Activated CD8-positive, alpha-beta memory T cell treated with anti-CD3 and anti-CD28 coated beads, Interleukin-2, amount 50 U/mL, for 24 hours (primary cell): Measurements from ENCODE around the gene POP7.

ENCODE experiments used
- DNase-seq: peaks from one replicate; pipeline ENCODE4 v3.0.0-alpha.2; 2020; ENCODE audit errors: extremely low read depth

The POP7 gene

DNA sequence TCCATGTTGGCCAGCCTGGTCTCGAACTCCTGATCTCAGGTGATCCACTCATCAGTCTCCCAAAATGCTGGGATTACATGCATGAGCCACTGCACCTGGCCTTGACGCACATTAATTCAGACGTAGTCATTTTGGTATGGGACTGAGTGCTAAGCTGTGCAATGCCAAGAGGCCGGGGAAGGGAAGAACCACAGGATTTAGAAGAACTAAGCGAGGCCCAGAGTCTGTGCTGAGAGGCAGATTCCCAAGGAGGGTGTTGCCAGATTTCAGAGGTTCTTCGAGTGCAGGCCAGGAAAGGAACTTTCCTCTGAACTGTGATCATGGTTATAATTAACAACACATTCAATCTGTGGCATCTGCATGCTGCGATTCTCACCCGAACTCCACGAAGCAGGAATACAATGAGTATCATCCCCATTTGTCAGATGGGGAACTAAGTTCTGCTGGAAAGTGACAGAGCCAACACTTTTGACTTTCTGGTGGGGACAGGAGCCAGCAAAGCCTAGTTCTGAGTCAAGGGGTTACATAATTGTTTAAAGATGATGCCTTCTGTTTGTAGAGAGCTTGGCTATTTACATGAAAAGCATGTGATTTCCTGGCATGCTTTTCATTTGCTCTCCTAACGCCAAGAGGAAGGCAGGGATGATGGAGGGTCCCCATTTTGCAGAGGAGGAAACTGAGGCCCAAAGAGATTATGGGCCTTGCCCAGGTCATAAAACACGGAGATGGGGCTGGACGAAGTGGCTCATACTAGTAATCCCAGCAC, 21.3 kb downstream of the POP7 start:
- no peak for DNase-seq

DNA sequence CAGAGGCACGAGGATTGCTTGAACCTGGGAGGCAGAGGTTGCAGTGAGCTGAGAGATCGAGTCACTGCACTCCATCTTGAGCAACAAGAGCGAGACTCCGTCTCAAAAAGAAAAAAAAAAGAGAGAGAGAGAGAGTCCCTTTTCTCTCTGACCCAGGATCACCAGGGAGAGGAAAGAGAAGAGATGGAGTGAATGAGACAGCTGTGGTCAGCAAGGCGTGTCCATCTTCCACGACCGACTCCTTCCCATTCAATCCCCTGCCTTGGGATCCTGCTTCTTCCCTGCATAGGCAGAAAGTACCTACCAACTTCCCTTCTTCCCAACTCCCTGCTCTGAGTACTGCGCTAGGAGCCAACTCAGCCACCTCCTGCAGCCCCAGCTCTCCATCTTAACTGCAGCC, 22.3 kb downstream of the POP7 start:
- no peak for DNase-seq

DNA sequence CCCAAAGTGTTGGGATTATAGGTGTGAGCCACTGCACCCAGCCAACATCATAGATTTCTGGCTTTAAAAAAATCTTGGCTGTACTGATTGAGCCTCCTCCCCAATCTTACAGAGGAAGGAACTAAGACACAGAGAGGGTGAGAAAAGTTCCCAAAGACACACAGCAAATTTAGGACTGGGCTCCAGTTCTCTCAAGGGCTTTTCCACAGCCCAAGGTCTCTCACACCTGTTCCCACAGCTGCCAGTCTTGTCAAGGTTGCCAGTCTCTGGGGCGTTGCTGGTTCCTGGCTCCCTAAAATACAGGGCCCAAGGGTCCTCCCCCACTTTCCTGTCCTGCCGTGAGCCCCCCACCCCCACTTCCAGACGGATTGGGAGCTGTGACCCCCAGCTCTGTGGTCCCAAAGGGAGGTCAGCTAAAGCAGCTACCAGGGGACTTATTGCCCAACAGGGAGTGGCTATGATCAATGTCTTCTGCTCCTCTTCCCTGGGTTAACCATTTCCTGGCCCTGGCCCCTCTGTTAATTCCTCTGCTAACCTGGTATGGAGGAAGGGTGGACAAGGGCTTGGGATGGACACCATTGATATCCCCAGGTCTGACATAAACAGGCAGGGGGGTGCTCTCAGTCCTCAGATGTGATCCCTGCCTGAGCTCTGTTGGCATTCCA, 24.3 kb downstream of the POP7 start:
- DNase-seq = no peak

DNA sequence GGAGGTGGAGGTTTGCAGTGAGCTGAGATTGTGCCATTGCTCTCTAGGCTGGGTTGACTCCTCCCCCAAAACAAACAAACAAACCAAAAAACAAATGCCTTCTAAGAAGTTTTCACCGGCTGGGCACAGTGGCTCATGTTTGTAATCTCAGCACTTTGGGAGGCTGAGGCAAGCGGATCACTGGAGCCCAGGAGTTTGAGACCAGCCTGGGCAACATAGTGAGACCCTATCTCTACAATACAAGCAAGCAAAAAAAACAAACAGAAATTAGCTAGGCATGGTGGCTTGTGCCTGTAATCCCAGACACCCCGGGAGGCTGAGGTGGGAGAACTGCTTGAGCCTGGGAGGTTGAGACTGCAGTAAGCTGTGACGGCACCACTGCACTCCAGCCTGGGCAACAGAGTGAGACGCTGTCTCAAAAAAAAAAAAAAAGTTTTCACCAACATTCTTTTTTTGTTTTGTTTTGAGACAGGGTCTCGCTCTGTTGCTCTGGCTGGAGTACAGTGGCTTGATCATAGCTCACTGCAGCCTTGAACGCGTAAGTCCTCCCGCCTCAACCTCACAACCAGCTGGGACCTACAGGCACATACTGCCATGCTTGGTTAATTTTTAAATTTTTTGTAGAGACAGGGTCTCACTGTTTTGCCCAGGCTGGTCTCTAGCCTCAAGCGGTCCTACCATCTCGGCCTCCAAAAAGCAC, 26.2 kb downstream of the POP7 start:
- DNase-seq = no peak

DNA sequence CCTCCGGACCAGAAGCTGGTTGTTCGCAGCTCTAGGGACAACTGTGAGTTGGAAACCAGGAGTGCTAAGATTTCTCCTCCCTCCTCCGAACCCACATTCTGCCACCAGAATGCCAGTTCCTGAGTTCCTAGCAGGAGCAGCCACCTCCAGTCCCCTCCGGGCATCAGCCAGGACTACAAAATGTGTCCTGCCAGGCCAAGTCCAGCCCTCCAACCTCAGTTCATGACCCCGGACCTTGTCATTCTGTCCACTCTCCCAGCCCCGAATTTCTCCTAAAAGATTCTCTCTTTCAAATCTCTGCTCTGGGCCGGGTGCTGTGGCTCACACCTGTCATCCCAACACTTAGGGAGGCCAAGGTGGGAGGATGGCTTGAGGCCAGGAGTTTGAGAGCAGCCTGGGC, 29.8 kb downstream of the POP7 start:
- DNase-seq = no peak

DNA sequence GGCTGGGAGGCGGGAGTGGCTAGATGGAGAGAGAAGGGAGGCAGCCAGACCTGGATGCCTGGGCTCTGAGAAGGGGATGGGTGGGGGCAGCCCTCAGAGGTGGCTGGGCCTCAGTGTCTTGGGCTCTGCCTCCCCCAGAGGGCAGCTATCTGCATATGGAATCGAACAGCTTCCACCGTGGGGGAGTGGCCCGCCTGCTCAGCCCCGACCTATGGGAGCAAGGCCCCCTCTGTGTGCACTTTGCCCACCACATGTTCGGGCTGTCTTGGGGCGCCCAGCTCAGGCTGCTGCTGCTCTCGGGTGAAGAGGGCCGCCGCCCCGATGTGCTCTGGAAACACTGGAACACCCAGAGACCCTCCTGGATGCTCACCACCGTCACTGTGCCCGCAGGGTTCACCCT, 30.8 kb downstream of the POP7 start:
- DNase-seq = no peak

DNA sequence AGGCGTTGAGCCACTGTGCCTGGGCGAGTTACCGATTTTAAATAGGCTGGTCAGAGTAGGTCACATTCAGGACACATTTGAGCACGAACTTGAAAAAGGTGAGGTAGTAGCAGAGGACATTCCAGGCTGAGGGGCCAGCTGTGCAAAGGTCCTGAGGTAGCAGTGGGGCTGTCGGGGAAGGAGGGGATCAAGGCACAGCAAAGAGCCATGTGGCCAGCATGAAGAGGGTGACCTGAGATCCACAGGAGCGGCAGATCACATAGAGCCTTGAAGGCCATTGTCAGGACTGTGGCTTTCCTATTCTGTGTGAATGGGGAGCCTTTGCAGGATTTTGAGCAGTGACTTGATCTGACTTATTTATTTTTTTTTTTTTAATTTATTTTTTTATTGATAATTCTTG, 34.0 kb downstream of the POP7 start:
- no peak for DNase-seq

DNA sequence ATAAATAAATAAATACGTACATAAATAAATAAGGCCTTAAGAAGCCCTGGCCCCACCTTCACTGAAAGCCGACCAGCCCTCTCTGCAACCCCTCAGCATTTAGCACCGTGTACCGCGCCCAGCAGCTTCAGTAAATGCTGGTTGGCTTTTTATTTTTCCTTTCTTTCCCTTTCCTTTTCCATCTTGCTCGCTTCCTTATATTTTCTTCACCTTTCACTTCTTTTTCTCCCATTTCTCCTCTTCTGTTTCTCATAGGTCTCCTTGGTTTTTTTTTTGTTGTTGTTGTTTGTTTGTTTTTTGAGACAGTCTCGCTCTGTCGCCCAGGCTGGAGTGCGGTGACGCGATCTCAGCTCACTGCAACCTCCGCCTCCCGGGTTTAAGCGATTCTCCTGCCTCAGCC, 38.7 kb downstream of the POP7 start:
- no peak for DNase-seq

DNA sequence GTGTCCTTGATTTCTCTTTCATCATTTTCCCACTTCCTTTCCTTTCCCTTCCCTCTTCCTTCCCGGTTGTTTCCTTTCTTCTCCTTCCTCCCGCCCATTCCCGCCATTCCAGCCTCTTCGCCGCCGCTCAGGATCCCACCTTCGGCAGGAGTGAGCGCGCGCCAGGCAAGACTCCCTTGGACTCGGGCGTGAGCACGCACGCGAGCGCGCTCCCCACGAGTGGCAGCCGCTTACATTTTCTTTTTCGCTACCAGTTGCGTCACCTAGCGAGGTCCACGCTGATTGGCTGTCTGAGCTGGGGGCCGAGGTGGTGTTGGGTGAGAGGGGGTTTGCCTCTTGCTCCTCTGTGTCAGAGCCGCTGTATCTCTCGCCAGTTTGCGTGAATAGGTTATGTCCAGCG, 39.3 kb downstream of the POP7 start:
- no peak for DNase-seq

DNA sequence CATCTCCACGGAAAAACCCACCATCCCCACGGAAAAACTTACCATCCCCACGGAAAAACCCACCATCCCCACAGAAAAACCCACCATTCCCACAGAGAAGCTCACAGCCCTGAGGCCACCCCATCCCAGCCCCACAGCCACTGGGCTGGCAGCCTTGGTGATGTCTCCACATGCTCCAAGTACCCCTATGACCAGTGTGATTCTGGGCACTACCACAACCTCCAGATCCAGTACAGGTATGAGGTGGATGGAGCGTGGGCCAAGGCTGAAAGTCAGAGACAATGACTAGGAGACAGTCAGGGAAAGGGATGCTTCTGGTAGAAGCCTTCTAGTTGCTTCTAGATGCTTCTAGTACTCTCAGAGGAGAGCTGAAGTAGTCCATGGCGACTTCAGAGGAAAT, 47.1 kb downstream of the POP7 start:
- DNase-seq = no peak

DNA sequence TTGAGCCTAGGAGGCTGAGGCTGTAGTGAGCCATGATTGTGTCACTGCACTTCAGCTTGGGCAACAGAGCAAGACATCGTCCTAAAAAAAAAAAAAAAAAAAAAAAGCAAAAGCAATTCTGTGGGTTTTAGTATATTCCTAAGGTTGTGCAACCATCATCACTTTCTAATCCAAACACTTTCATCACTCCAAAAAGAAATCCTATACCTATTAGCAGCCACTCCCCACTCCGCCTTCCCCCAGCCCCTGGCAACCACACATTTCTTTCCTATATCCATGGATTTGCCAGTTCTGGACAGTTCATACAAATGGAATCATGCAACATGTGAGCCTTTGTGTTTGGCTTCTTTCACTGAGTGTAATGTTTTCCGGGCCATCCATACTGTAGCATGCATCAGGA, 47.8 kb downstream of the POP7 start:
- DNase-seq = no peak
